Fibroblast of peridontal ligament (primary cell): ENCODE results near the gene EXOC6.

ENCODE experiments used
- DNase-seq: peaks from one replicate; pipeline ENCODE4 v3.0.0-alpha.2; 2010; ENCODE audit errors: extremely low read depth

The EXOC6 gene

DNA sequence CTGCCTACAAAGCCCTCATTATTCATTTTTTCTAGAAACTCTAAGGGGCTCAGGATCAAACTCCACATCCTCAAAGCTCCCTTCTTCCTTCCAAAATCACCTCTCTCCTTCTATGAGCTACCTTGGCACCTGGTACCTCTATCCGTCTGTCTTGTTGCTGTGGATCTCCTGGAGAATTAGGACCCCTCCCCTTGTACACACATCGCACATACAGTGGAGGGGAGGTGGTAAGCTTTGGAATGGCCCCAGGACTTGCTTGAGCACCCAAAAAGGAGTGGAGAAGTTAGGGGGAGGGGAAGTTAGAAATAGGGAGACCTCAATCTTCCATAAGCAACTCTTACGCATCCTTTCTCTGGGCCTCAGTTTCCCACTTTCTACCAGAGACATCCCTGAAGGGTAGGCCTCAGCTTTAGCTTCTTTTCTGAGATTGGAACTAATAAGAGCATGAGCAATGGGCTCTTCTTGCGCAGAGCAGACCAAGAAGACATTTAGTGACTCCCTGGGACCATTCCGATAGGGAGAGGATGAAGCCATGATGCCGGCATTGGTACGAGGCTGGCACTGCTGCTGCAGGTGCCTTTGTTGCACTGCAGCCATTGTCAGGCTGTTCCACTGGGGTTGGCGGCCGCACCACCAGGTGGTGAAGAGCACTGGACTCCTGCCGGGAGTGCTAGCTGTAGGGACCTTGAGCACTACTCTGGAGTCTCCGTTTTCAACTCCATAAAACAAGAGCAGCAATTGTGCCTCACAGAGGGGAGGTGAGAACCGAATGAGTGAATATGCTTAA is 216.7 kb downstream of the EXOC6 start:
- no peak for DNase-seq

- DNase-seq = no peak
Observed at GRCh38 chr10:93065675-93066543, 217.6 kb downstream of the EXOC6 start.

- DNase-seq = no peak
Observed at GRCh38 chr10:93066544-93066913, 218.2 kb downstream of the EXOC6 start.

DNA sequence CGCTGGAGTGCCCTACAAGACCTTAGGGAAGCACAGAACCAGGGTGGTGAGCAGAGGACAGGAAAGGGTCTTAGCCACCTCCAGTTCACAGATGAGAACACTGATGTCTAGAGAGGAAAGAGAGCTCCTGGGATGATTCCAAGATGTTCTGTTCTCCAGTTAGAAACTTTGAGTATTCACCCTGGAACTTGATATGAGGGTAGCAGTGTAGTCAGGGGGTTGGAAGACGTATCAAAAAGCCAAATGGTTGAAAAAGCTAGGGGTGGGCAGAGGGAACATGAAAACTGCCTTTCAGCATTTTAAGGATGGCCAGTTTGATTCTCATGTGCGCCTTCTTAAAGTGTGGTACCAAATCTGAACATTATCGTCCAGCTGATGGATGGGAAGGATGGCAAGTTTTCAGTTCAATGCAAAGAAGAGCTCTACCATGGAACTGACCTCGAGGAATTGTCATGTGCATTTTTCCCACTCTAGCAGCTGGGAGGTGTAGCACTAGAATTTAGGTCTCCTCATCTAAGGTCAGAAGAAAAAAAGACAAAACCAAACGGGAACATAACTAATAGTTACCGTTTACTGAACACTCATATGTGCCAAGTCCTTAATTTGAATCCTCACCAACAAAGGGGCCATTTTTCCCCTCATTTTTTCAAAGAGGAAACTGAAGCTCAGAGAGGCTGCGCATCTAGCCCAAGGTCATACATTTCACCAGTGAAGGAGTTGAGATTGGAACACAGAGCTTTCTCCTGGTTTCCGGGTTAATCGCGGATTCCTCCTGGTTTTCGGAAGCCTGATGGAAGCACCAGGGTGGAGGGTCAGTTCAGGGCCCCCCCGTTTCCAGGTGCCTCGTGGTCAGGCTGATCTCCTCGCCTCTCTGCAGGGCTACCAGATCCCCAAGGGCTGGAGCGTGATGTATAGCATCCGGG is 219.4 kb downstream of the EXOC6 start:
- DNase-seq = no peak

DNA sequence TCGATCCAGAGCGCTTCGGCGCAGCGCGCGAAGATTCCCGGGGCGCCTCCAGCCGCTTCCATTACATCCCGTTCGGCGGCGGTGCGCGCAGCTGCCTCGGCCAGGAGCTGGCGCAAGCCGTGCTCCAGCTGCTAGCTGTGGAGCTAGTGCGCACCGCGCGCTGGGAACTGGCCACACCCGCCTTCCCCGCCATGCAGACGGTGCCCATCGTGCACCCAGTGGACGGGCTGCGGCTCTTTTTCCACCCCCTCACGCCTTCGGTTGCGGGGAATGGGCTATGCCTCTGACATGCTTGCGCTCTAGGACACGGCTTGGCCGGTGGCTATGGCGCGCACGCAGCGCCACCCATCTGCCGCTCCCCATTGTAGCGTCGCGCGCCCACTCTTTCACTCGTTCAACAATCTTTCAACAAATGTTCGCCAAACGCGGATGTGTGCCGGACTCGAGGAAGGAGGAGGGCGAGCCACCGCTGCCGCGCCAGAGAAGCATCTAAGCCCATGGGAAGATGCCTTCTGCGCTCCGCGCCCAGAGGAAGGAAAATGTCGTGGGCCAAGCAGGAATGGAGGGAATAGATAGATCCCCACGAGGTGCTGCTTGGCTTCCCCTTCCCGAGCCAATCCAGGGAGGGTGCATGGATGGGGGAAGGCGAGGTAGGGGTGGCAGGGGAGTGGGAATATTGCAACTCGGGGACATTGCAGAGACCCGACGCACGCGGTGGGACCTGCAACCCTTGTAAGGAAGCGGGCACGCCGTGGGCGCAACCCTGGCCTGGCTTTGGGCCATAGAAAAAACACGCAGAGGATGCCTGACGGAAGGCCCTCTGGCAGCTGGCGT is 220.3 kb downstream of the EXOC6 start:
- peak; percentile 25 for DNase-seq

GRCh38 chr10:93069245-93069561 is 220.9 kb downstream of the EXOC6 start:
- DNase-seq = no peak

DNA sequence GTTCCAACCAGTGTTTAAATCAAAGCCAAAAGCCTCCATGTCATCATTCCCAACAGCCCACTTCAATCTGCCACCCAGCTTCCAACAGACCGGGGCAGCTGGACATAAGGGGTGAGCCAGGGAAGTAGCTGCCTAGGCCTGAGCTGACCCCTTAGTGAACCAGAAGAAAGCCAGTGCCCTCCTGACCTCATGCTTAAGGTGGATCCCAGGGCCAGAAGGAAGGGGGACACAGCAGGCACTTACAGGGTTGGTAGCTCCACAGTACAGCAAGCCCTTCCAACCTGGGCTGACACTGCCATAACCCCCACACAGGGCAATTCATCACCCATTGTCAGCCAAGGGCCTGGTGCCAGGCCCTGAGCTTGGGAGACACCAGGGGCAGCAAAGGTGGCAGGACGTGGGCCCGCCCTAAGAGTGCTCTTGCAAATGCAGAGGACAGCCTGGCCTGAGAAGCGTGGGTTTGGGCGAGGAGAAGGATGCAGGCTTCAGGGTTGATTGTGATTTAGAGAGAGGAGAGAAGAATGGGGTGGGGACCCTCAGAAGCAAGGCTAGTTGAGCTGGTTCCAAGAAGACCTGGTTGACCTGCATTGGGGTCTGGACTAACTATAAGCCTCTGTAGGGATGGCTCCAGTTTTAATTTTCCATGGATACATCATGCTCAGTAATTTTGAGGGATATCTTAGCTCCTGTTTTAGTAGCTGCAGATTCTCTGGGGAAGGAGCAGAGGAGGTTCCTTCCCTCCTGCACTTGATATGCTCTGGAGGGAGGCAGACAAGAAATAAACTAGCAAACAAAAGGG is 222.3 kb downstream of the EXOC6 start:
- DNase-seq = no peak

DNA sequence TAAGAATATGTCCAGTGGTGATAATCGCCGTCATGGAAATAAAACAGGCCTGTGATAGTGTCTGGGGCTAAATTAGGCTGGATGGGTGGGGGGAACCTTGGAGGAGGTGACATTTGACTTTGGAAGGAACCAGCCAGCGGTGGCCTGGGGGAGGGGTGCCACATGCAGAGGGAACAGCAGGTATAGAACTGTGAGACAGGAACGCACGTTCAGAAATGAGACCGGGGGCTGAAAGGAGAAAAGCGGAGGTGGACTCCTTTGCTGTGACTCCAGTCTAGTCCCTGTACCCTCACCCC is 222.8 kb downstream of the EXOC6 start:
- DNase-seq = no peak

DNA sequence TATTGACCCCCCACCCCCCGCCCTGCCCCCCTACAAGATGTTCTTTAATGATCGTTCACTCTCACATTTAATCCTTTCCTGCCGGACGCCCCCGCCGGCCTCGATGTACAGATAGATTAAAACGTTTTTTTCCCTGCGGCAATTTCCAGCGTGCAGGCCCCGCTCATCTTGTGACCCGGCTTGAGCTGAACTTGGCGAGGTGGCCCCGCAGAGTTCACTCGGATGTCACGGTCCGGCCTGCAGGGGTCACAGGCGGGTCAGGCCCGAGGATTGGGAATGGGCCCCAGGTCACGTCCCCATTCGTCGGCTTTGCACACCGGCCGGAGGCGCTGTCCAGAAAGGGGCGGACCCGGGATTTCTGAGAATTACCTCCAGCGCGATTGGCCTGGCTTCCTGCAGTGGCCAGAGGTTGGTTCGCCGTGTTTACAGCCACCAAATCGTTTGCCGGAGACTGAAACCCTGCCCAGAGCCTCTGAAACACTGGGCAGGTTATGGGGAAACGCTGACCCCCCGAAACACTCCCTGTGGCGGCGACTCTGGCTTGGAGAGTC is 223.4 kb downstream of the EXOC6 start:
- no peak for DNase-seq

DNA sequence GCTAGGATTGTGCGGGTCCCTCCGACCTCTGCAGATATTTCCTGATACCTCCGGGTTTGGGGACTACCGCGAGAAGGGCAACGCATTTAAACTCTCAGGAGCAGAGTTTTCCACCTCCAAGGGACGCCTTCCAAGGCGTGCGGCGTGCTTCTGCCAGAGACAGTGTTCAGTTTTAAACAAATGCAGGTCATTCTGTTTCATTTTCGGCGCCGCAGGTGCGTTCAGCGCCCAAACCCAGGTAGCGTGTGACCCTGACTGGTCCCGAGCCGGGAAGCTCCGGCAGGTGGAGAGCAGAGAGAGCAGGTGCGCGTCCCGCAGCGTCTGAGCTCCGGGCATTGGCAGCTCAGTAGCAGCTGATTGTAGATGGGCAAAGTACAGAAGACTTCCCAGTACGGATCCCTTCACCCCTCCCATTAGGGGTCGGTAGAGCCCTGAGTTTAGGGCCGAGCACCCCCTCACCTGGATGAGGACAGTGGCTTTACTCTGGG is 223.9 kb downstream of the EXOC6 start:
- DNase-seq = no peak

DNA sequence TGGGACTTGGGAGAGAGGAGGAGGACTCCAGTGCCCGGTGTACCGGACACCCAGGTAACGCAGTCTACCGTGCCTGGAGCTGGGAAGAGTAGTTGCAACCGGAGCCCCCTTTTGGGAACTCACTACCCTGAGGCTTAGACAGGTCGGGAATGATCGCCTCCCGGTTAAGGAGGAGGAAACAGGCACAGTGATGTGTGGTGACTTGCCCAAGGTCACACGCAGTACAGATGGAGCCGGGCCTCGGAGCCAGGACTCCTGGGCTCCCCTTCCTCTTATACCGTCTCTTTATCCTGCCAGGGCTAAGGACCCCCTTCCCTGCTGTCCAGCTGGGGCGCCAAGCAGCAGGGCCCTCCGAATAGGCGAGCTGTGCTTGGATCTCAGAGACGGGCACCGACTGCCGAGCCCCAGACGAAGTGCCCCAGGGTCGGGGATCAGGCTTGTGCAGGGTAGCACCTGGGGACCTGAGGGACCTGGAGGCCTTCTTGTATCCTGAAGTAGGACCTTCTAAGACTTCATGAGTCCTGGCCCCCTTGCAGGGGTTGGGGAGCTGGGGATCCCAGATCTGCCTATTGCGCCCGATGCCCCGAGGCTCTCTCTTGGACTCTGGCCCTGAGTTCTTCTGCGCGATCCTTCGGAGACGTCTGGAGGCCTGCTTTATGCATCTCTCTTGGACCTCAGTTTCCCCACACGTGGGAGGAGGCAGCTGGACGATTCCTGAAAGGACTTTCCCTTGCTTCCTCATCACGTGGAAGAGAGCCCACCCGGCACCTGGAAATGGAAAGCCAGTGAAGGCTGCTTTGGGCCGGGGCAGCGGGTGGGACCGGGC is 224.6 kb downstream of the EXOC6 start:
- no peak for DNase-seq

- no peak for DNase-seq
Observed at GRCh38 chr10:93073539-93074146, 225.3 kb downstream of the EXOC6 start, which contains the start of gene CYP26A1. Gene CYP26A1 (plus strand): TSS chr10:93073893. CDS start chr10:93073935, 42 bp downstream.

DNA sequence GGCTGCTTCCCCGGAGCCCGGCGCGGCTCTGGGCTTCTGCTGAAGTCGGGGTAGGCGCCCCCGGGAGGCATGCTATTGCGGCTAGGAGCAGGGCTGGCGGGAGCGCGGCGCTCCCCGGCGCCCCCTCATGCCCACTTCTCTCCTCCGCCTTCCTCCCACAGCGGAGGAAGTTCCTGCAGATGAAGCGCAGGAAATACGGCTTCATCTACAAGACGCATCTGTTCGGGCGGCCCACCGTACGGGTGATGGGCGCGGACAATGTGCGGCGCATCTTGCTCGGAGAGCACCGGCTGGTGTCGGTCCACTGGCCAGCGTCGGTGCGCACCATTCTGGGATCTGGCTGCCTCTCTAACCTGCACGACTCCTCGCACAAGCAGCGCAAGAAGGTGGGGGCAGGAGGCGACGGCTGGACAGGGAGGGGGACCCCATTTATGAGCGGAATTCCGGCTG is 225.9 kb downstream of the EXOC6 start:
- no peak for DNase-seq

GRCh38 chr10:93074597-93075368 is 226.5 kb downstream of the EXOC6 start:
- DNase-seq = no peak

DNA sequence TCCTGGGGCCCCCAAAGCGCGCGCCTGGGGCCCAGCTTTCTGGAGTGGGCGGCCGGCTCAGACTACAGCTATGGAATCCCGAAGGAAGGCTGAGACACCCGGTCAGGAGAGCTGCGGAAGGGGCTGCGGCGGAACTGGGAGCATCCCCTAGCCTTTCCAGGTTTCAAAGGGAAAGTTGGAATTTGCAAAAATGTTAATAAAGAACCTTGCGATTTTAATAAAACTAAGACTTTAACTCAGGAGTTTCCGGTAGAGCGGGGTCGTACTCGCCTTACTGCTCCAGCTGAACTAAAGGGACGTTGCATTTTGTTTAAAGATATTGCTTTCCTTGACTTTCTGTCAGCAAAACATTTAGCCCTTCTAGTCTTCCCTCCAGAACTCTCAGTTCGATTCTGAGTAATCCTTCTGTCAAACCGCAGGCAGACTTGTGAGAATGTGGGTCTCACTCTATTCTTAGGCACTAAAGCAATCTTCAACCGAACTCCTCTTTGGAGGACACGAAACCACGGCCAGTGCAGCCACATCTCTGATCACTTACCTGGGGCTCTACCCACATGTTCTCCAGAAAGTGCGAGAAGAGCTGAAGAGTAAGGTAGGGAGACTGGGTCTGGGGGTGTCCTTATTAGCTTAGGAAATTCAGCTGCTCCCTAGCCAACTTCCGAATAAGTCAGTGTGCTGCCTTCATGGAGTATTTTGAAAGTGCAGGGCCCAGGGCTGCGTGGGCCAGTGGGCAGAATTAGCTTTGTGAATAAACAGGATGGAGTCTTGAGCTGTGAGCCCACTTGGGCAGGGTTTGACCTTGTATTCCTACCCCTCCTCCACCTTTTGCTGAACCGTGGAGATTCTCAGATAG is 227.3 kb downstream of the EXOC6 start:
- no peak for DNase-seq

DNA sequence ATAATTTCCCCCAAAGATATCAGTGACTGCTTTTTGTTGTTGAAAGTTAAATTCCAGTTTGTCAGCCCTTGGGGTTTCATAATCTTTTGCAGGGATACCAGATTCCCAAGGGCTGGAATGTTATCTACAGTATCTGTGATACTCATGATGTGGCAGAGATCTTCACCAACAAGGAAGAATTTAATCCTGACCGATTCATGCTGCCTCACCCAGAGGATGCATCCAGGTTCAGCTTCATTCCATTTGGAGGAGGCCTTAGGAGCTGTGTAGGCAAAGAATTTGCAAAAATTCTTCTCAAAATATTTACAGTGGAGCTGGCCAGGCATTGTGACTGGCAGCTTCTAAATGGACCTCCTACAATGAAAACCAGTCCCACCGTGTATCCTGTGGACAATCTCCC is 228.6 kb downstream of the EXOC6 start:
- DNase-seq = no peak

DNA sequence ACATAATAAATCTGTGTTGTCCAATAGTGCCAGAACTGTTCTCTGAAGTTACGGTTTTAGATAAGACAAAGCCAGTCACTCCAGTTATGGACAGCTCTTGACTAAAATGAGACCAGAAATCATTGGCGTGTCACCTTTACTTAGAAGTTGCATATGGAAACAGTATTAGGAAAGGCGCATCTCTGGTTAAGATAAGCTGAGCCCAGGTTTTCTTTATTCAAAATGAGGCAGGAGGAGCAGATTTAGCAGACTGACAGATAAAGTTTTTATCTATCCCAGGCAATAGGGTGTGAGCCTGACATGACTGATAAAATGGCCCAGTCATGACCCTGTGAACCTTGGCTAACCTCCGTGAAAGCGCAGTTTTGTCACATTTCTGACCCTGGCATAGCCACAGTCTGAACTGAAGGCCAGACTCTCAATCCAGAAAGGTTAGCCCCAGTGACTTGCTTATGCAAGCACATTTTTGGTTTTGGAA is 229.6 kb downstream of the EXOC6 start:
- no peak for DNase-seq
